GM12801 (cell line): Measurements from ENCODE around the gene NFKBIZ.

Experiments used
- CTCF ChIP-seq: IDR thresholded peaks from one replicate; pipeline ENCODE4 v1.5.1; 2011; ENCODE audit warnings: control low read depth; ENCODE audit not compliant: insufficient read length; ENCODE audit errors: extremely low read depth

NFKBIZ gene

GRCh38 chr3:101898752-101899169, 49.4 kb downstream of the NFKBIZ start:
- TF ChIP-seq CTCF = no peak

GRCh38 chr3:101900316-101900715, 51.0 kb downstream of the NFKBIZ start:
- no peak for TF ChIP-seq CTCF

- no peak for TF ChIP-seq CTCF
Observed at GRCh38 chr3:101900736-101901135, 51.4 kb downstream of the NFKBIZ start.

GRCh38 chr3:101902041-101902440, 52.7 kb downstream of the NFKBIZ start:
- no peak for TF ChIP-seq CTCF

GRCh38 chr3:101903451-101903871, 54.1 kb downstream of the NFKBIZ start:
- TF ChIP-seq CTCF = no peak
